Iris pigment epithelial cell (primary cell): ENCODE measurements around the gene C2orf76.
"Not testable (repeated sequence)": the region's sequence is repeated elsewhere in the genome, so short reads cannot be mapped to it uniquely, and the experiment has no call there.

ENCODE experiments used
- DNase-seq: peaks from one replicate; pipeline ENCODE4 v3.0.0-alpha.2; 2011; ENCODE audit warnings: low read depth

Gene C2orf76

GRCh38 chr2:119366649-119367471, at the start of gene C2orf76, which contains the start of gene DBI:
Gene C2orf76 (minus strand): TSS chr2:119366834. CDS start chr2:119339959, 26,875 bp downstream.
Gene DBI (plus strand): TSS chr2:119366977. CDS start chr2:119367052, 75 bp downstream.
- DNase-seq = peak; percentile 96

DNA sequence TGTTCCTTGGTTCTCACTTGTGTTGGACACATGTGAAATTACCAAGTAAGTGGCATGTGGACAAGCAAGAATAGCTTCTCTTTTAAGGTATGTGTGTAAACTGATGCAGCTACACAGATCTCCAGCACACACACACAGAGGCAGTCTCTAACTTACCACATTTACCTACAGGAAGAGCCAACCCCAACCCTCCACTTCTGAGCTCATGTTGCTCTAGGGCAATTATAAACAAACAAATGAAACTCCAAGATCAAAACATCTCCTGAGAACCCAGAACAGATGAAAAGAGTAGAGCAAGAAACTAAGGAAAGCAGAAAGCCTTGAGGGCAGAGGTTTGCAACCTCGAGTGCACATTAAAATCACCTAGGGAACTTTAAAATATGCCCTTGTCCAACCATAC, 49.0 kb upstream of the C2orf76 start:
- no peak for DNase-seq

DNA sequence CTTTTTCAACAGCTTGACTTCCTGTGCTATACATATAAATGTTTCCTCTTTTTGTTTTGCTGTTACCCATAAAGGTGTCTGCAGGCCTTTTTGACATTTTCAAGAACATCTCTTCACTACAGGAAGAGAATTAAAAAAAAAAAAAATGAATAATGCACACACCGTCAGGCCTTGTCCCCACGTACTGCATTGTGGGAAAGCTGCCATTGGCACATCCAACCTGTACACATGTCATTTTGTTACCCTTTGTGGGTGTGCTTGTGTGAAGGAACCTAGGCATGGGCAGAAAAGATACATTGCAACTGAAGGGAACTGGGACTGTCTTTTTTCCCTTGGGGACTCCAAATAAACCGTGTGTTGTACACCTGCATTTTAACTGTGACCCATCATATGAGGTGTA, 48.3 kb upstream of the C2orf76 start:
- DNase-seq = no peak

DNA sequence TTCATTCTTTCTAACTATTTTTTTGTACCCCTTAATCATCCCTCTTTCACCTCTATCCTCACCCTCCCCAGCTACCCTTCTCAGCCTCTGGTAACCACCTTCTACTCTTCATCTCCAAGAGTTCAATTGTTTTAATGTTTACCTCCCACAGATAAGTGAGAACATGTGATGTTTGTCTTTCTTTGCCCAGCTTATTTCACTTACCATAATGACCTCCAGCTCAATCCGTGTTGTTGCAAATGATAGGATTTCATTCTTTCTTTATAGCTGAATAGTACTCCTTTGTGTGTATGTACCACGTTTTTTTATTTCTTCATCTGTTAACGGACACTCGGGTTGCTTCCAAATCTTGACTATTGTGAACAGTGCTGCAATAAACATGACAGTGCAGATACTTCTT, 42.9 kb upstream of the C2orf76 start:
- DNase-seq = no peak

- DNase-seq = no peak
Observed at GRCh38 chr2:119408221-119408619, 41.6 kb upstream of the C2orf76 start.

DNA sequence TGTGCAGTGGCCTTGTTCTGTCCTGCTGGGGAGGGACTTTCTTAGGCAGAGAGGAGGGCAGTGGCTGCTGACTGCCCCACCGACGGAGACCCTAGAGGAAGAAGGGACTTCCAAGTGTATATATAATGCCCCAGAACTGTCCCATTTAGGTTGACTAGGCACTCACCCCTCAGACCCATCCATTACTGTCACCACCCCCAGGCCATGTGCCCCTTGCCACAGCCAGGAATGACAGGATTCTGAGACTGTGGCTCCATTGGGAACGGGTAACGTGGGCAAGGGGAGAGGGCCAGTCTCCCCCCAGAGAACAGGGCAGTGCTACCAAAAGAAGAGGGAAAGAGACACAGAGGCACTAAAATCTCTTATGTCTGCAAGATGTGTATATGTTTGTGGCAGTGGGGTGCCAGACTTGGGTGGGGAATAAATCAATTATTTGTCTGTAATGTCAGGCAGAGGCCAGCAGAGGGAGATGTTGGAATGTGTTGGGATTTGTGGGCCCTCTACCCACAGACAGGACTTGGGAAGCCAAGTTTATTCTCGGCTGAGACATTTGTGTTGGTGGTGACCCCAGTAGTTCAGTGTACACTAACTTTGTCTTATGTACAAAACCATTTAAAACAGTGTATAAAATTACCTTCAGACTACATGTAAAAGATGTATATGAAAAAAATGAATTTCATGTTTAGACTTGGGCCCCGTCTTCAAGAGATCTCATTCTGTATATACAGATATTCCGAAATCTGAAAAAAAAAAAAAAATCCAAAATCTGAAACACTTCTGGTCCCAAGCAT, 41.0 kb upstream of the C2orf76 start:
- DNase-seq = peak; percentile 60

DNA sequence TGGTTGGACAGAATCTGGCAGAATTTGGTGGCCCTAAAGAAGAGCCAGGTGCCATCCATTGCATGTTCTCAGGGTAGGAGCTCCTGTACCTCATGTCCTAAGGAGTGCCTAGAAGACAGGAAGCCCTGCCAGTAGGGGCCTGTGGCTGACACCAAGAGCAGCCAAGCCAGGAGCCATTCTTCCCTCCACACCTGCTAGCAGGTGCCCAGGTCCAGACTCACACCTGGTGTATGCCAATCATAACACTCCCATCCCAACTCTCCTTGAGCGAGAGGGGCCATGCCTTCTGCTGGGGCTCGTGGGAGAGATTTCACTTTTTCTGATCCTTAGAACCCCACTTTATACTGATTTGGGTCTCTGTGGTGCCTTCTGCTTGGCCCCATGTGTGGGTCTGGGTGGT, 38.5 kb upstream of the C2orf76 start:
- no peak for DNase-seq

- not testable (repeated sequence) for DNase-seq
Observed at GRCh38 chr2:119403618-119404017, 37.0 kb upstream of the C2orf76 start.

- DNase-seq = no peak
Observed at GRCh38 chr2:119402645-119403560, 36.3 kb upstream of the C2orf76 start.

DNA sequence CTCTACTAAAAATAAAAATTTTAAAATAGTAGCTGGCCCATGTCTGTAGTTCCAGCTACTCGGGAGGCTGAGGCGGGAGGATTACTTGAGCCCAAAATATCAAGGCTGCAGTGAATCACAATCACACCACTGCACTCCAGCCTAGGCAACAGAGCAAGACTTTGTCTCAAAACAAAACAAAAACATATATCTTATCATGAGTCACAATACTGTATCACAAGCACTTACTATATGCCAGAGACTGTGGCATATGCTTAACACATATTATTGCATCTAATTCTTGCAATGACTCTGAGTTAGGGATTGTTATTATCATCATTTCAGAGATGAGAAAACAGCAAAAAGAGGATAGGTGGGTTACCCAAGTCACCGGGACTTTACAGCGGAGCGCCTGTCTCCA, 35.5 kb upstream of the C2orf76 start:
- DNase-seq = no peak

DNA sequence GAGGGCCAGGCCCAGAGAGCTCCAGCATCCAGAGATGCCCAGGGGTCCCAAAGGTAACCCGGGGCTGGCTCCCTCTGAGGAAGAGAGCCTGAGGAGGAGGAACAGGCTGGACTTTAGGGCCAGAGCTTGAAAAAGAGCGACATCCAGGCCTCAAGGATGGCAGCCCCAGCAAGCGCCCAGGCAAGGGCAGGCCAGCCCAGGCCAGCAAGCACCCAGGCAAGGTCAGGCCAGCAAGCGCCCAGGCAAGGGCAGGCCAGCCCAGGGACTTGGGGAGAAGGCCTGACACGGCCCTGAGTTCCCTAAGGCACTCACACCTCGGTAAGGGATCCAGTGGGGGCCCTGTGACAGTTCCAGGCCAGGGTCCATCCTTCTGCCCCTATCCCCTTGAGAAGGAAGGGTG, 30.6 kb upstream of the C2orf76 start:
- no peak for DNase-seq

GRCh38 chr2:119393971-119394748, 27.5 kb upstream of the C2orf76 start:
- DNase-seq = no peak

DNA sequence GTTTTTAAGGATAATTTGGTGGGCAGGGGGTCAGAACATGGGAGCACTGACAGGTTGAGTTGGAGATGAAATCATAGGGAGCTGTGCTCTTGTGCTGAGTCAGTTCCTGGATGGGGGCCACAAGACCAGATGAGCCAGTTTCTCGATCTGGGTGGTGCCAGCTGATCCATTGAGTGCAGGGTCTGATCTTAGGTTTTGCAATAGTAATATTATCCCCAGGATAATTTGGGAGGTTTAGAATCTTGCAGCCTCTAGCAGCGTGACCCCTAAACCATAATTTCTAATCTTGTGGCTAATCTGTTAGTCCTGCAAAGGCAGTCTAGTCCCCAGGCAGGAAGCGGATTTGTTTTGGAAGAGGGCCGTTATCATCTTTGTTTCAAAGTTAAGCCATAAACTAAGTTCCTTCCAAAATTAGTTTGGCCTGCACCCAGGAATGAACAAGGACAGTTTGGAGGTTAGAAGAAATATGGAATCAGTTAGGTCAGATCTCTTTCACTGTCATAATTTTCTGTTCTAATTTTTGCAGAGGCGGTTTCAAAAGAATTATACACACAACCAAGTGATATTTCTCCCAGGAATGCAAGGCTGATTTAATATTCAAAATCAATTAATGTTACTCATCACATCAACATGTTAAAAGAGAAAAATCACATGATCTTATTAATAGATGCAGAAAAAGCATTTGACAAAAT, 23.1 kb upstream of the C2orf76 start:
- peak; percentile 70 for DNase-seq

- DNase-seq = peak; percentile 72
Observed at GRCh38 chr2:119387381-119388129, 20.9 kb upstream of the C2orf76 start.

DNA sequence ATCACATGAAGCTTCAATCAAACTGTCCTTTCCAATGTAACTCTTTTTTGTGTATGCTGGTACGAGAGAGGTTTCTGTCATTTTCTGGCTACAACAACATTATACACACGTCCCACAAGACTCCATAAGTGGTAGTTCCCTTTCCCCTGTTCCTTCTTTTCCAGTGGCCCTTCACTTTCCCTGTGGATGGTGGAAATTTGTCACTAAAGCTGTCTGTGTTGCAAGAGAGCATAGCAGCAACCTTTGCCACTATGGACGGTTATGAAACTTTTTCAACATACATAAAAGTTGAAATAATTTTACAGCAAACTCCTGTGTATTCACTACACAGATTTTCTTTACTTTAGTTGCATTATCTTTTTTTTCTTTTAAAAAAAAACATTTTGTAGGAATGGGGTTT, 18.8 kb upstream of the C2orf76 start:
- DNase-seq = no peak

DNA sequence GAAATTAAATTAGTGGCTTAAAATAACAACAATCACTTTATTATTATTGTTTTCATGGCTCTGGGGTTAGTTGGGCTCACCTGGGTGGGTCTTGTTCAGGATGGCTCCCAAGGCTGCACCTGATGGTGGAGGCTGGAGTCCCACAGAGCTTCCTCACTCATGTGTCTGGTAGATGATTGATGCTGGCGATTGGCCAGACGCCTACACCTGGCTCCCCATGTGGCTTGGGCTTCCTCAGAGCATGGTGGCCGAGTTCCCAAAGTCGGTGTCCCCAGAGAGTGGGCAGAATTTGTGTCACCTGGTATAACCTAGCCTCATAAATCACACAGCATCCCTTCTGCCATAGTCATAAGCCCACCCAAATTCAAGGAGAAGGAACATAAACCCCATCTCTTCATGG, 18.3 kb upstream of the C2orf76 start:
- DNase-seq = no peak

GRCh38 chr2:119383410-119384140, 16.9 kb upstream of the C2orf76 start:
- DNase-seq = no peak

DNA sequence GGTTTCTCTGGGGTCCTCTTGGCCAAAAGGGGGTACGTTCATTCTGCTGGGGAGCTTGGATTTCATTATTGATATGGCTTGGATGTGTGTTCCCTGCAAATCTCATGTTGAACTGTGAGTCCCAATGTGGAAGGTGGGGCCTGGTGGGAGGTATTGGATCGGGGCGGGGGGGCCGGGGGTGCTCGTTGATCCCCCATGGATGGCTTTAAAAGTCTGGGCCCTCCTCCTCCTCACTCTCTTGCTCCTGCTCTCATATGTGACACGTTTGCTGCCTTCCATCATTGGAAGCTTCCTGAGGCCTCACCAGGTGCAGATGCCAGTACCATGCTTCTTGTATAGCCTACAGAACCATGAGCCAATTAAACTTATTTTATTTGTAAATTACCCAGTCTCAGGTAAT, 11.9 kb upstream of the C2orf76 start:
- DNase-seq = no peak

GRCh38 chr2:119377993-119378345, 11.3 kb upstream of the C2orf76 start:
- DNase-seq = no peak
